Measurements from ENCODE around the gene COL27A1.
A peak's percentile ranks its signal among the peaks of the same experiment; 100 is the strongest.

The COL27A1 gene

GRCh38 chr9:114282104-114282485 lies 126.8 kb downstream of the COL27A1 start:
- TF ChIP-seq EZH2 (IDR thresholded peaks at IDR 0.05; ENCODE audit: borderline replicate concordance, low read depth, low read length, severe bottlenecking) = no peak
- TF ChIP-seq CTCF (IDR thresholded peaks at IDR 0.05; ENCODE audit: borderline replicate concordance, extremely low read depth, low read length, poor library complexity, severe bottlenecking) = no peak

GRCh38 chr9:114282507-114282906 lies 127.2 kb downstream of the COL27A1 start:
- no peaks in the 10 kb centered on the region for H3K27me3 ChIP-seq (ENCODE audit: insufficient read depth, low read length, poor library complexity)
- H3K4me2 ChIP-seq (ENCODE audit: insufficient read depth, low read length) = no peak overlapping the region
- no peaks in the 10 kb centered on the region for H3K4me1 ChIP-seq (ENCODE audit: insufficient read depth, low read length)
- ATAC-seq (ENCODE audit: insufficient read depth, low read depth) = no peak
- H3K36me3 ChIP-seq (ENCODE audit: insufficient read depth, low read length) = no peaks in the 10 kb centered on the region
- H3K79me2 ChIP-seq (ENCODE audit: insufficient read depth, low read length) = no peaks in the 10 kb centered on the region
- H3K4me3 ChIP-seq (ENCODE audit: low read depth in 1 of 2, low read length in 2 of 2) = no peak overlapping the region
- no peak overlapping the region for H3K27ac ChIP-seq (ENCODE audit: low read length)
- no peak for TF ChIP-seq CTCF (IDR thresholded peaks at IDR 0.05; ENCODE audit: borderline replicate concordance, extremely low read depth, low read length, poor library complexity, severe bottlenecking)
- TF ChIP-seq EZH2 (IDR thresholded peaks at IDR 0.05; ENCODE audit: borderline replicate concordance, low read depth, low read length, severe bottlenecking) = no peak
- H3K9me3 ChIP-seq (ENCODE audit: insufficient read depth, low read length, severe bottlenecking) = no peaks in the 10 kb centered on the region
- no peak overlapping the region for H3K9ac ChIP-seq (ENCODE audit: low read depth, low read length)
- no peak for DNase-seq
- no peak overlapping the region for H2AFZ ChIP-seq (ENCODE audit: low read depth, low read length)
- H4K20me1 ChIP-seq (ENCODE audit: insufficient read depth, low read length) = no peaks in the 10 kb centered on the region; the same call in 1 of the 2 replicates

More at GRCh38 chr9:114282104-114282485, 126.8 kb downstream of the COL27A1 start:
- no peak overlapping the region for H3K4me2 ChIP-seq (ENCODE audit: insufficient read depth, low read length)
- no peak overlapping the region for H3K27ac ChIP-seq (ENCODE audit: low read length)
- no peaks in the 10 kb centered on the region for H3K27me3 ChIP-seq (ENCODE audit: insufficient read depth, low read length, poor library complexity)
- no peaks in the 10 kb centered on the region for H3K79me2 ChIP-seq (ENCODE audit: insufficient read depth, low read length)
- no peak for DNase-seq
- ATAC-seq (ENCODE audit: insufficient read depth, low read depth) = no peak
- no peaks in the 10 kb centered on the region for H3K4me1 ChIP-seq (ENCODE audit: insufficient read depth, low read length)
- no peaks in the 10 kb centered on the region; the same call in 1 of the 2 replicates for H4K20me1 ChIP-seq (ENCODE audit: insufficient read depth, low read length)
- H3K9ac ChIP-seq (ENCODE audit: low read depth, low read length) = no peak overlapping the region
- H3K4me3 ChIP-seq (ENCODE audit: low read depth in 1 of 2, low read length in 2 of 2) = no peak overlapping the region
- no peaks in the 10 kb centered on the region for H3K9me3 ChIP-seq (ENCODE audit: insufficient read depth, low read length, severe bottlenecking)
- no peak overlapping the region for H2AFZ ChIP-seq (ENCODE audit: low read depth, low read length)
- H3K36me3 ChIP-seq (ENCODE audit: insufficient read depth, low read length) = no peaks in the 10 kb centered on the region

GRCh38 chr9:114282926-114283325 lies 127.6 kb downstream of the COL27A1 start:
- Histone ChIP-seq H3K9me3 (ENCODE audit: insufficient read depth, low read length, severe bottlenecking) (no peaks in the 10 kb centered on the region), H3K36me3 (ENCODE audit: insufficient read depth, low read length) (no peaks in the 10 kb centered on the region), H2AFZ (ENCODE audit: low read depth, low read length) (no peak overlapping the region), H3K4me3 (ENCODE audit: low read depth in 1 of 2, low read length in 2 of 2) (no peak overlapping the region), H3K79me2 (ENCODE audit: insufficient read depth, low read length) (no peaks in the 10 kb centered on the region), H3K4me2 (ENCODE audit: insufficient read depth, low read length) (no peak overlapping the region), H4K20me1 (ENCODE audit: insufficient read depth, low read length) (no peaks in the 10 kb centered on the region; the same call in 1 of the 2 replicates), H3K9ac (ENCODE audit: low read depth, low read length) (no peak overlapping the region), H3K4me1 (ENCODE audit: insufficient read depth, low read length) (no peaks in the 10 kb centered on the region), H3K27ac (ENCODE audit: low read length) (no peak overlapping the region), H3K27me3 (ENCODE audit: insufficient read depth, low read length, poor library complexity) (no peaks in the 10 kb centered on the region)
- DNase-seq = peak; percentile 42
- peak; percentile 70 for ATAC-seq (ENCODE audit: insufficient read depth, low read depth)
- TF ChIP-seq EZH2 (IDR thresholded peaks at IDR 0.05; ENCODE audit: borderline replicate concordance, low read depth, low read length, severe bottlenecking) (no peak), CTCF (IDR thresholded peaks at IDR 0.05; ENCODE audit: borderline replicate concordance, extremely low read depth, low read length, poor library complexity, severe bottlenecking) (no peak)
